Neuronal stem cell (in vitro differentiated cells): ENCODE results near the gene HOXA10.
A peak's percentile ranks its signal among the peaks of the same experiment; 100 is the strongest.

ENCODE experiments used
- DNase-seq: peaks from one replicate; pipeline ENCODE4 v3.0.0-alpha.2; 2013; ENCODE audit warnings: low spot score
- H2AFZ ChIP-seq: one replicate; pipeline ENCODE4 v1.6.1; 2013; ENCODE audit warnings: mild to moderate bottlenecking, low read length, inconsistent platforms
- H2AK5ac ChIP-seq: 2 replicates; pipeline ENCODE4 v1.6.1; 2013; ENCODE audit warnings: low read depth, mild to moderate bottlenecking, inconsistent platforms, low read length, moderate library complexity, mixed read lengths
- H2BK120ac ChIP-seq: 2 replicates; pipeline ENCODE4 v1.6.1; 2013; ENCODE audit warnings: low read depth, mild to moderate bottlenecking, inconsistent platforms, low read length, moderate library complexity, mixed read lengths
- H2BK12ac ChIP-seq: one replicate; pipeline ENCODE4 v1.6.1; 2013; ENCODE audit warnings: low read length, inconsistent platforms
- H2BK15ac ChIP-seq: 2 replicates; pipeline ENCODE4 v1.6.1; 2013; ENCODE audit warnings: mild to moderate bottlenecking, low read length, inconsistent platforms, mixed read lengths
- H2BK5ac ChIP-seq: one replicate; pipeline ENCODE4 v1.6.1; 2013; ENCODE audit warnings: inconsistent platforms, mild to moderate bottlenecking, low read length, moderate library complexity
- H3K14ac ChIP-seq: one replicate; pipeline ENCODE4 v1.6.1; 2013; ENCODE audit warnings: low read length, inconsistent platforms
- H3K18ac ChIP-seq: 2 replicates; pipeline ENCODE4 v1.6.1; 2013; ENCODE audit warnings: low read length, inconsistent platforms
- H3K23ac ChIP-seq: 2 replicates; pipeline ENCODE4 v1.6.1; 2013; ENCODE audit warnings: low read depth, mild to moderate bottlenecking, mixed read lengths, low read length, inconsistent platforms; ENCODE audit not compliant: poor library complexity
- H3K27ac ChIP-seq: replicated peaks from 3 replicates; pipeline ENCODE4 v1.5.1; 2013; ENCODE audit warnings: low read length, inconsistent platforms
- H3K27me3 ChIP-seq, 3 experiments: 2 replicates each; pipeline ENCODE4 v1.6.1; 2013; ENCODE audit warnings: low read length in 3 of 3, mild to moderate bottlenecking in 2 of 3, inconsistent platforms in 1 of 3, low read depth in 1 of 3, mixed read lengths in 1 of 3, moderate library complexity in 1 of 3; ENCODE audit not compliant: control insufficient read depth in 3 of 3, insufficient read depth in 3 of 3
- H3K36me3 ChIP-seq, 2 donors: replicated peaks in 1 of 2; 2 replicates each; pipeline ENCODE4 v1.6.1; 2013; ENCODE audit warnings: low read length in 2 of 2; ENCODE audit not compliant: control insufficient read depth in 2 of 2, insufficient read depth in 2 of 2
- H3K4ac ChIP-seq: 2 replicates; pipeline ENCODE4 v1.6.1; 2013; ENCODE audit warnings: inconsistent platforms, mild to moderate bottlenecking, low read length, moderate library complexity
- H3K4me1 ChIP-seq, 2 donors: 1 replicate in 1 of 2; 2 replicates in 1 of 2; pipeline ENCODE4 v1.6.1; 2013; ENCODE audit warnings: low read length in 2 of 2, low read depth in 1 of 2; ENCODE audit not compliant: control insufficient read depth in 2 of 2, insufficient read depth in 1 of 2
- H3K4me2 ChIP-seq: one replicate; pipeline ENCODE4 v1.6.1; 2013; ENCODE audit warnings: mild to moderate bottlenecking, low read length, inconsistent platforms; ENCODE audit not compliant: insufficient read depth, poor library complexity, severe bottlenecking
- H3K4me3 ChIP-seq, 2 donors: 2 replicates each; pipeline ENCODE4 v1.5.1; 2013; ENCODE audit warnings: low read length in 2 of 2, mild to moderate bottlenecking in 2 of 2, inconsistent platforms in 1 of 2, moderate library complexity in 1 of 2
- H3K79me1 ChIP-seq: one replicate; pipeline ENCODE4 v1.6.1; 2013; ENCODE audit warnings: low read depth, mild to moderate bottlenecking, inconsistent platforms, low read length, moderate library complexity
- H3K9ac ChIP-seq: one replicate; pipeline ENCODE4 v1.6.1; 2013; ENCODE audit warnings: mild to moderate bottlenecking, low read depth, low read length, inconsistent platforms; ENCODE audit not compliant: poor library complexity
- H3K9me3 ChIP-seq, 2 donors: replicated peaks in 1 of 2; 2 replicates each; pipeline versions ENCODE3 to v1.6.1; 2013; ENCODE audit warnings: low read length in 2 of 2, mild to moderate bottlenecking in 2 of 2, inconsistent platforms in 1 of 2, low read depth in 1 of 2, mixed read lengths in 1 of 2, moderate library complexity in 1 of 2; ENCODE audit not compliant: control insufficient read depth in 2 of 2, insufficient read depth in 1 of 2
- H4K8ac ChIP-seq: one replicate; pipeline ENCODE4 v1.6.1; 2013; ENCODE audit warnings: low read depth, mild to moderate bottlenecking, inconsistent platforms, low read length, moderate library complexity
- H4K91ac ChIP-seq: one replicate; pipeline ENCODE4 v1.6.1; 2013; ENCODE audit warnings: low read length, low read depth, mild to moderate bottlenecking, inconsistent platforms; ENCODE audit not compliant: poor library complexity
- WGBS, 2 donors: extraction: QIAGEN DNeasy Blood & Tissue Kit; methylation state at CpG; one replicate each; pipeline ENCODE4 v1.1.7; 2013; ENCODE audit warnings: missing lambda C conversion rate in 2 of 2, mixed read lengths in 1 of 2; ENCODE audit not compliant: insufficient read length in 2 of 2, insufficient replicate concordance in 1 of 2; ENCODE audit errors: extremely low coverage in 2 of 2; 5-methylcytosine and 5-hydroxymethylcytosine counted together

HOXA10 gene

DNA sequence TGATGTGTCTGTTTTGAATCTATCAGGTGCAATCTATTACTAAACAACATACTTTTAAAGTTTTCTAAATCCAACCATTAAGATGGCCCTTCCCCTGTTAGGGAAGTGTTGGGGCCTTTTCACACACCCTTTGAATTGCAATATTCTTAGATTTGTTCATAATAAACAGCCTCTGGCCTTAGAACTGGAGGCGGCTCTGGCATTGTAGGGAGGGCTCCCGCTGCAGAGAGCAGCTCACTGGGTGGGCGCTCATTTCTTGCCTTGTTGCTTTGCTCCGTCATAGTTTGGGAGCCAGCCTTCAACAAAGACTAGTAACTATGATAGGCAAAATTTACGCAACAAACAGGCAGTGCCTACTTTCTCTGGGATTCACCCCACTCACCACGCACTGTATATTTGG is 4.2 kb upstream of the HOXA10 start:
- Histone ChIP-seq H3K4ac (no peak overlapping the region), H2AK5ac (no peak overlapping the region), H2BK5ac (no peak overlapping the region), H3K23ac (no peak overlapping the region), H4K8ac (no peak overlapping the region), H3K27me3 (peaks cover 61 to 99% (median 96%) of the 10 kb centered on the region in 3 experiments), H2BK120ac (no peak overlapping the region), H3K36me3 (no peaks in the 10 kb centered on the region), H3K79me1 (no peaks in the 10 kb centered on the region), H3K4me1 (no peaks in the 10 kb centered on the region), H2BK12ac (no peak overlapping the region), H3K4me2 (no peak overlapping the region), H3K4me3 (no peak overlapping the region), H2BK15ac (no peak overlapping the region), H3K14ac (no peak overlapping the region), H4K91ac (no peak overlapping the region), H3K18ac (no peak overlapping the region), H3K9me3 (peaks cover 2 to 14% of the 10 kb centered on the region in 2 donors), H3K27ac (no peak overlapping the region), H2AFZ (no peak overlapping the region), H3K9ac (no peak overlapping the region)
- no peak for DNase-seq
- WGBS, 2 donors = no CpG with 5 or more reads among the region's 6 CpGs

DNA sequence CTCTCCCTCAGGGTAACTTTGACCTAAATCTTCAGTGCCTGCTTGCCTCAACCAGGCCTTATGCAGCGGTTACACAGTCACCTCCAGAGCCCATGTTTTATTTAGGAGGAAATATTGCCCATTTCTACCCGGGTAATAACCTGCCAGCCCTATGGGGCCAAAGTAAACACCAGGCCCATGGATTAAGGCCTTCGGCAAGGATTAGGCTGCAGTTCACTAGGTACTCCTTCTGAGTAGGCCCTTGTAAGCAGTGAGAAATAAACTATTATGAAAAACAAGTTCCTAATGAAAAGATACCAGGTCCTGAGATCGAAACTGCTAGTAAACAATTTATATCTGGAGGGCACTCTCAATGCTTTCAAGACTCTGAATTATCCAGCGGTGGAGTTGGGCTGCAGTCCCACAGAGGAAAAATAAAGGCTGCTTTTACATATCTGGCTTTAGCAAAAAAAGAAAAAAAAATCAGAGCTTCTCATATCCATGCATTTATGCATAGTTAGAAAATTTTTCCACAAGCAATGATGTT is 3.7 kb upstream of the HOXA10 start:
- Histone ChIP-seq H3K14ac (no peak overlapping the region), H3K4me2 (no peak overlapping the region), H2AFZ (no peak overlapping the region), H3K23ac (no peak overlapping the region), H4K8ac (no peak overlapping the region), H2BK12ac (no peak overlapping the region), H3K27me3 (peaks cover 62 to 99% (median 96%) of the 10 kb centered on the region in 3 experiments), H2BK5ac (no peak overlapping the region), H3K79me1 (no peaks in the 10 kb centered on the region), H3K4ac (no peak overlapping the region), H2BK120ac (no peak overlapping the region), H3K18ac (no peak overlapping the region), H3K4me3 (no peak overlapping the region), H2BK15ac (no peak overlapping the region), H4K91ac (no peak overlapping the region), H3K9me3 (peaks cover 2 to 14% of the 10 kb centered on the region in 2 donors), H3K27ac (no peak overlapping the region), H3K9ac (no peak overlapping the region), H3K4me1 (no peaks in the 10 kb centered on the region), H2AK5ac (no peak overlapping the region), H3K36me3 (no peaks in the 10 kb centered on the region)
- WGBS, 2 donors = no CpG with 5 or more reads among the region's 5 CpGs
- DNase-seq = no peak

- no peak overlapping the region for H3K4me3 ChIP-seq
- no peak overlapping the region for H2AFZ ChIP-seq
- WGBS, 2 donors = no CpG with 5 or more reads among the region's 22 CpGs
- H3K23ac ChIP-seq = no peak overlapping the region
- no peak for DNase-seq
- H3K27ac ChIP-seq = no peak overlapping the region
- H2AK5ac ChIP-seq = no peak overlapping the region
- H3K9me3 ChIP-seq = peaks cover 2 to 16% of the 10 kb centered on the region in 2 donors
- H4K91ac ChIP-seq = no peak overlapping the region
- H3K79me1 ChIP-seq = no peaks in the 10 kb centered on the region
- no peak overlapping the region for H3K4ac ChIP-seq
- H3K4me1 ChIP-seq = no peaks in the 10 kb centered on the region
- H3K4me2 ChIP-seq = no peak overlapping the region
- H2BK120ac ChIP-seq = no peak overlapping the region
- H2BK5ac ChIP-seq = no peak overlapping the region
- H3K27me3 ChIP-seq = peaks cover 62 to 99% (median 96%) of the 10 kb centered on the region in 3 experiments
- H3K18ac ChIP-seq = no peak overlapping the region
- H4K8ac ChIP-seq = no peak overlapping the region
- no peak overlapping the region for H3K14ac ChIP-seq
- no peak overlapping the region for H3K9ac ChIP-seq
- H2BK15ac ChIP-seq = no peak overlapping the region
- no peak overlapping the region for H2BK12ac ChIP-seq
- no peaks in the 10 kb centered on the region for H3K36me3 ChIP-seq
Measured at GRCh38 chr7:27176962-27177794, 3.1 kb upstream of the HOXA10 start.

- peaks cover 2 to 17% of the 10 kb centered on the region in 2 donors for H3K9me3 ChIP-seq
- H2BK5ac ChIP-seq = no peak overlapping the region
- H3K27ac ChIP-seq = no peak overlapping the region
- H2BK120ac ChIP-seq = no peak overlapping the region
- peak overlapping the region; percentile 58 for H3K14ac ChIP-seq
- H3K79me1 ChIP-seq = no peaks in the 10 kb centered on the region
- no peak overlapping the region for H2AK5ac ChIP-seq
- H3K4me3 ChIP-seq = no peak overlapping the region
- H3K27me3 ChIP-seq = peaks cover 65 to 100% (median 96%) of the 10 kb centered on the region in 3 experiments
- no peak overlapping the region for H3K9ac ChIP-seq
- DNase-seq = no peak
- no CpG with 5 or more reads among the region's 3 CpGs for WGBS, 2 donors
- H4K91ac ChIP-seq = no peak overlapping the region
- H3K23ac ChIP-seq = no peak overlapping the region
- H3K4me2 ChIP-seq = no peak overlapping the region
- H3K4me1 ChIP-seq = no peaks in the 10 kb centered on the region
- H2AFZ ChIP-seq = no peak overlapping the region
- H3K4ac ChIP-seq = no peak overlapping the region
- H2BK12ac ChIP-seq = no peak overlapping the region
- no peak overlapping the region for H4K8ac ChIP-seq
- no peaks in the 10 kb centered on the region for H3K36me3 ChIP-seq
- H2BK15ac ChIP-seq = no peak overlapping the region
- H3K18ac ChIP-seq = no peak overlapping the region
Measured at GRCh38 chr7:27176524-27176845, 2.4 kb upstream of the HOXA10 start.
